ENCODE data around the gene VAMP8.

VAMP8 gene

GRCh38 chr2:85577386-85578242 lies at the start of gene VAMP8:
VAMP8 (plus strand) TSS chr2:85577586; CDS start chr2:85577647, 61 bp downstream.
- TF ChIP-seq MAX (IDR thresholded peaks at IDR 0.05; ENCODE audit: low read depth, low read length): peak; percentile 19; the same call in 1 of the 2 replicates
- no peak; the same call in 1 of the 2 replicates for TF ChIP-seq MYC (IDR thresholded peaks at IDR 0.05; ENCODE audit: low read depth, low read length)
- TF ChIP-seq CTCF (IDR thresholded peaks at IDR 0.05; ENCODE audit: low read depth, low read length): no peak
- TF ChIP-seq POLR2A (IDR thresholded peaks at IDR 0.05; ENCODE audit: extremely low read depth, insufficient read length): peak; percentile 82
- peak within 1 kb of the TSS; percentile 94 for H3K4me3 ChIP-seq (ENCODE audit: low read depth, low read length)
- DNase-seq (ENCODE audit: low read depth): peak; percentile 87

GRCh38 chr2:85527787-85528186 lies 49.6 kb upstream of the VAMP8 start:
- no peak for DNase-seq (ENCODE audit: low read depth)
- TF ChIP-seq CTCF (IDR thresholded peaks at IDR 0.05; ENCODE audit: low read depth, low read length): no peak
- H3K4me3 ChIP-seq (ENCODE audit: low read depth, low read length): no peak overlapping the region

GRCh38 chr2:85528355-85528754 lies 49.0 kb upstream of the VAMP8 start:
- TF ChIP-seq POLR2A (IDR thresholded peaks at IDR 0.05; ENCODE audit: extremely low read depth, insufficient read length) (no peak), CTCF (IDR thresholded peaks at IDR 0.05; ENCODE audit: low read depth, low read length) (no peak), MAX (IDR thresholded peaks at IDR 0.05; ENCODE audit: low read depth, low read length) (no peak), MYC (IDR thresholded peaks at IDR 0.05; ENCODE audit: low read depth, low read length) (no peak)
- DNase-seq (ENCODE audit: low read depth): no peak
- H3K4me3 ChIP-seq (ENCODE audit: low read depth, low read length): no peak overlapping the region

GRCh38 chr2:85529809-85530208 lies 47.6 kb upstream of the VAMP8 start:
- TF ChIP-seq MYC (IDR thresholded peaks at IDR 0.05; ENCODE audit: low read depth, low read length): no peak
- no peak for TF ChIP-seq POLR2A (IDR thresholded peaks at IDR 0.05; ENCODE audit: extremely low read depth, insufficient read length)
- TF ChIP-seq CTCF (IDR thresholded peaks at IDR 0.05; ENCODE audit: low read depth, low read length): no peak
- no peak for TF ChIP-seq MAX (IDR thresholded peaks at IDR 0.05; ENCODE audit: low read depth, low read length)

GRCh38 chr2:85531589-85531988 lies 45.8 kb upstream of the VAMP8 start:
- no peak overlapping the region for H3K4me3 ChIP-seq (ENCODE audit: low read depth, low read length)
- no peak for TF ChIP-seq POLR2A (IDR thresholded peaks at IDR 0.05; ENCODE audit: extremely low read depth, insufficient read length)
- no peak for TF ChIP-seq CTCF (IDR thresholded peaks at IDR 0.05; ENCODE audit: low read depth, low read length)
- TF ChIP-seq MYC (IDR thresholded peaks at IDR 0.05; ENCODE audit: low read depth, low read length): no peak
- no peak for TF ChIP-seq MAX (IDR thresholded peaks at IDR 0.05; ENCODE audit: low read depth, low read length)
- no peak for DNase-seq (ENCODE audit: low read depth)

More at GRCh38 chr2:85529809-85530208, 47.6 kb upstream of the VAMP8 start:
- no peak for DNase-seq (ENCODE audit: low read depth)
- H3K4me3 ChIP-seq (ENCODE audit: low read depth, low read length): no peak overlapping the region
